Inferior parietal cortex (tissue), 1 donor: Measurements from ENCODE around the gene NAB2.
"Not testable (repeated sequence)": the region's sequence is repeated elsewhere in the genome, so short reads cannot be mapped to it uniquely, and the experiment has no call there.

Source experiments
- DNase-seq: peaks from one replicate; pipeline ENCODE4 v3.0.0-alpha.2; 2016; ENCODE audit errors: extremely low spot score

Gene NAB2

DNA sequence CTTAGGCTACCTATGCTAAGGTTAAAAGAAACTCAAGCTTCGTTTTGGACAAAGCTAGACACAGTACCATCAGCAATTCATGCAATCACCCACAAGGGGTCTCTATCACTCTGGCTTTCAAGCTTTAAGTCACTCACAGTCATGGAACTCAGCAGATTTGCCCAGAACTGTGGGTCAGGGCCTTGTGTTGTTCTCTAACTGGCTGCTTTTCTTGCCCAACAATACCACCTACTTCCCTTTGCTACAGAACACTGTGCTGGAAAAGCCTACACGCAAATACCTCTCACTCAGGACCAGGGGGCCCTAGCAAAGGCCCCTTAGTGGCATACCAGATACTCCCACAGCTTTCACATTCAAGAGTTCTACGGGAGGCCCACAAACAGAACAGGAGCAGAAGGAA is 19.4 kb upstream of the NAB2 start:
- DNase-seq = peak; percentile 90

DNA sequence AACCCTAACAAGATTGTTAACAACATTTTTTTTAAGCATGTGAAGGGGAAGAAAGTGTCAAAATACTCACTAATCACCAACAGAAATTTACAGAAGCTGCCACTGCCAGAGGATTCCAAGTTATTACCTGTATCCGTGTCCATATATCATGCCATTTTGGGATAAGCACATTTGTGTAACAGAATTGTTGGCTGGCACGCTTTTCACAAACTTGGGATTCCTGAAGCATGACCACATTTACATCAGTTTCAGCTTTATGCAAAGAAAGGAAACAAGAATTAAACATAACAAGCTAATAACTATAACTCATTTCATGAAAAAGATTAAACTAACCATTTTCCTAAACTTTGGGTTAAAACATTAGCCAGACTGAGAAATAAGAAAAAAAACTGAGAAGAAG is 16.3 kb upstream of the NAB2 start:
- no peak for DNase-seq

DNA sequence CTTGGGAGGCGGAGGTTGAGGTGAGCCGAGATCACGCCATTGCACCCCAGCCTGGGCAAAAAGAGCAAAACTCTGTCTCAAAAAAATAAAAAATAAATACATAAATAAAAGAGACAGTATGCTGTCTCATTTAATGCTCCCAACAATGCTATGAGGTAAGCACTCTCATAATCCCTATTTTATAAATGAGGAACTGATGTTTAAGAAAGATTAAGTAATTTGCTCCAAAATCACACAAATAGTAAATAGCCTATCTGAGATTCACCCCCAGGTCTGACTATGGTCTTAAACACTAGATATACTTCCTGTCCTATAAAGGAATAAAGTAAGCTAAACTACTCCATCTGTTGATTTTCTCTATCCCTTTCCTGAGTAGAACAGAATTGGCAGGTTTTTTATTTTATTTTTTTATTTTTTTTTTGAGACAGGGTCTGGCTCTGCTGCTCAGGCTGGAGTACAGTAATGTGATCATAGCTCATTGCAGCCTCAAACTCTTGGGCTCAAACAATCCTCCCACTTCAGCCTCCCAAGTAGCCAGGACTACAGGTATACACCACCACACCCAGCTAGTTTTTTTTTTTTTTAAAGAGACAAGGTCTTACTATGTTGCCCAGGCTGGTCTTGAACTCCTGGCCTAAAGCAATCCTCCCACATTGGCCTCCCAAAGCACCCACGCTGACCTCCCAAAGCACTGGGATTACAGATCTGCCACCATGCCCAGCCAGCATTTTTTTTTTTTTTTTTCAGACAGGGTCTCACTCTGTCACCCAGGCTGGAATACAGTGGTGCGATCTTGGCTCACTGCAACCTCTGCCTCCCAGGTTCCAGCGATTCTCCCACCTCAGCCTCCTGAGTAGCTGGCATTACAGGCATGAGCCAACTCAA is 15.1 kb upstream of the NAB2 start:
- not testable (repeated sequence) for DNase-seq

DNA sequence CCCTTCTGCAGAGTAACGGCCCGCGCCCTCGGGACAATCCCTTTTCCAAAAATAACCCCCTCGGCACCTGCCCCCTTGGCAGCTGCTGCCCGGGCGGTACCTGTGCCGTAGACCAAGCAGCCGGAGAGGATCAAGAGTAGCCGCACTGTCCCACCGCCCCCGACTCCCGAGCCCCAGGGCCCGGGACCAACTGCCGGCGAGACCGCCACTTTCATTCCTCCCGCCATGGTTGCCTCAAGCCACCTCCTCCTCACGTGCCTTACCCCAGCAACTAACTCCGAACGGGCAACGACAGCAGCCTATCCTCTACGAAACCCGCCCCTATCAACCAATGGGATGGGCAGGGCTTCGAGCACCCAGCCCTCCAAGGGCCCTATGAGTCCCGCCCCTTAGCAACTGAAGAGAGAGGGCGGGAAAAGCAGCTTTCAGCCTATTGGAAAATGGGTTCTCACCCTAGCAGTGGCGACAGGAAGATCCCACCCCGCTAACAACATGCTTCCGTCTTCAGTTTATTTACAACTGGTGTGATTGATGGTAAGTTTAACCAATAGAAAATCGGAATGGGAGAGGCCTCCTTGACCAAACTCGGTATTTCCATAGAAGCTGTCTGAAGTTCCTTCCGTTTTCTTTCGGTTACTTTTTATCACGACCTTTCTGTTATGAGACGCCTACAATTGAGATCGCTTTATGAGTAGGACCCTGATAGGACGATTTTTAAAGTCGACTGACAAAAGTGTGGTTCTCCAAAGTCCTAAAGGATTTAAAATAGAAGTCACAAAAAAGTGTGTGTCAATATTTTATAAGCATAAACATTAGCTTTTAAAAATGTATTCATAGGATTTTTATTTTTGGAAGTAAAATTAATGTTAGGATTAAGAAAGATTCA is 10.2 kb upstream of the NAB2 start, which contains the start of gene NEMP1:
NEMP1 (minus strand) TSS at position 273 of the 886 bp plus-strand sequence; CDS start at position 227, 46 bp downstream.
- peak; percentile 100 for DNase-seq

DNA sequence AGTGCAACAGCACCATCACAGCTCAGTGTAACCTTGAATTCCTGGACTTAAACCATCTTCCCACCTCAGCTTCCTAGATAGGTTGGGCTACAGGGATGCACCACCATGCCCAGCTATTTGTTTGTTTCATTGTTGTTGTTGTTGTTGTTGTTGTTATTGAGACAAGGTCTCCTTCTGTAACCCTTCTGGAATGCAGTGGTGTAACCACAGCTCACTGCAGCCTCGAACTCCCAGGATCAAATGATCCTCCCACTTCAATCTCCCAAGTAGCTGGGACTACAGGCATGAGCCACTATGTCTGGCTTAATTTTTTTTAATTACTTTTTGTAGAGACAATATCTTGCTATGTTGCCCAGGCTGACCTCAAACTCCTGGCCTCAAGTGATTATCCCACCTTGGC is 9.1 kb upstream of the NAB2 start:
- no peak for DNase-seq

DNA sequence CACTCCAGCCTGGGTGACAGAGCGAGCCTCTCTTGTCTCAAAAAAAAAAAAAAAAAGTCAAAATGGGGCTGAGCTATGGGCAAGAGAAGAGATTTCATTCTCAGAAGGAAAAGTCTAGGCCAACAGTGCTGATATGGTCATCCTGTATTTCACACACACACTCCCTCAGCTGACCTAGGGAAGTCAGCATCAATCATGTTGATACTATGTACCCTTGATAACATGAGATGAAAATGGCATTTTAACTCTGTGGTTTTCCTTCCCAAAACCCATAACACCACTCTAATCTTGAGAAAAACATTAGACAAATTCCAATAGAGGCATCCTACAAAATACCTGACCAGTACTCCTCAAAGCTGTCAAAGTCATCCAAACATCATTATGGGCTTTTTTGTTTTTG is 8.1 kb upstream of the NAB2 start:
- no peak for DNase-seq

DNA sequence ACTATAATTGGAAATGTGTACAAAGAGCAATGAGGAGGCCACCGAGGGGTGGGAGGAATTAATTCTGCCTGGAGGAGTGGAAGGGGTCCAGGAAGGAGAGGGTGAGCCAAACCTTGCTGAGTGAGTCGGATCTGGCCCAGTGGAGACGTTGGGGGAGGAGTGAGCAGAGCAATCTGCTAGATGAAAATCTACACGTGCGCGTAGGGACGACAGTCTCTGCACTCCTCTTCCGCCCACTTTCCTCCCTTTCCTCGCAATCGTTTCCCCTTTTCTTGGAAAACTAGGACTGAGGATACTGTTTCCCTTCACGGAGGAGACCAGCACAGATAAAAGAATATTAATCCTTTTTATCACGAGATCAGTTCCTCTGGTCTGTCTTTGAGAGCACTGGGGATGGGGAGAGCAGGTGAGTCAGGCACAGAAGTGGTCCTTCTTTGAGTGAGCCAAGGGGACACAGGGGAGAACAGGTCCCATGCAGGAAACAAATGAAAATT is 2.9 kb upstream of the NAB2 start:
- DNase-seq = no peak

DNA sequence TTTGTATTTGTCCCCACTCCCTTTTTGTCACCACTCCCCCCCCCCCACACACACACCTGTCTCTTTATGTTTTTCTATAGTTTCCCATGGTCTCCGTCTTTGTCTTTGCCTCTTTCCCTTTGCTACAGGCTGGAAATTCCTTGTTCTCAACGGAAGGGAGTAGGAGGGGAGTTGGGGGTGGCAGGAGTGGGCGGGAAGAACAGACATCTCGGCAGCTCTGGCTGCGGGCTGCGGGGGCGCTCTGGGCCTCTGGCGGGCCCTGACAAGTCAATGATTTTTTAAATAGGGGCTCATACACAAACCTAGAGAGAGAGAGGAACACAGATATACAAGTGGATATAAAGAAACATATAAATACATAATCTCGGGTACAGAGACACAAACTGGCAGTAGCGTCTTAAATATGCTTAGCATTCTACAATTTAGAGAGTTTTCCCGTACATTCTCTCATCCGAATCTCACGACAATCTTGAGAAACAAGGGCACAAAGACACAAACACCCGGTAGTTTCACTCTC is 2.4 kb upstream of the NAB2 start:
- DNase-seq = no peak

DNA sequence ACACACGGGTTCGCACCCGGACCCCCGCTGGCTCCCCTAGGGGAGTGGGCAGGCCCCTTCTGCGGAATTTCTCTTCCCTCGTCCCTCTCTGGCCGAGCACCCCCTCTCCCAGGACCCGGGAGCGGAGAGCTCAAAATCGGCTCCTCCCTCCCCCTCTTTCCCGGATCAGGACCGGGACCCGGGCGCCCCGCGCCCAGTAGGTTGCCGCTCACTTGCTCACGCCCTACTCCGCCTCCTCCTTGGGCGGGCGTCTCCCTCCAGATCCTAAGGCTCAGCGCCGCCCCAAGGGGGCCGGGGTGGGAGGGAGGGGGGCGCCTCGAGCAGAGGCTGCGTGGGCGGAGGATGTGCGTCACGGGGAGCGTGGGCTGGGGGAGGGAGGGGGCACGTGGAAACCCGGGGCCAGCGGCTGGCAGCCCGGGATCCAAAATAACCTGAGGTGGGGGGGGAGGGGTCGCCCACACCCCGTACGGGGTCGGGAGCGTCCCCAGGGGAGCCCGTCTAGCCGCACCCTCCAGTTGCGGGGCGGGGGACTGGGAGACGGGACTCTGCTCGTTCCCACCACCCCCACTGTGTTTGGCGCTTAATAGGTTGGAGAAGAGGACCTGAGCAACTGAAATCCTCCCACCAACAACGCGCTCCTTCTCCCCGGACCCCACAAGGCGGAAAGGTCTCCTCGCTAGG is 1.8 kb upstream of the NAB2 start:
- no peak for DNase-seq

DNA sequence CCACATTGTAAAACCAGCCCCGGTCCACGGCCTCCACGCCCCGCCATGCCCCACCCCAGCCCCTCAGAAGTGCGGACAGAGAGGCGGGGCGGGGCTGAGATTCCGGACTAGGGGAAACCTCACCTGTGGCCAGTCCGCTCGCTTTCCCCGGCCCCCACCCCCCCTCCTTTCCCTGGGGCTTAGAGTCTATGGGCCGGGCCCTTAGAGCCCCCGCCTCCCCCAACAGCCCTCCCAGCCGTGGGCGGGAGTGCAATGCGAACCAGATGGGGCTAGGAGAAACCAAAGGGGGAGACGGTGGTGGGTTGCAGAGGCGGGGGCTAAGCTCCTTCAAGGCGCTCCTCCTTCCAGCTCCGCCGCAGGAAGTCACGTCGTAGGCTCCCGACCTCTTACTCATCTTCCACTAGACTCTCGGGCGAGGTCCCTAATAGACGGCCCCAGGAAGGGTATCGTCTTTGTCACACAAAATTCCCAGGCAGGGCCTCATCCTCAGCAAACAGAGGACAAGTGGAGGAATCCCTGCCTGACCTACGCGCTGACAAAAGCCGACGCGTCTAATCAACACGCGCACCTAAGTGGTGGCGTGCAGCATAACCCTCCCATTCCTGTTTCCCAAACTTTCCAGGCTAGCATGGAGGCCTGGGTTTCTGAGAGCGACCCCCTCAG is 1.1 kb upstream of the NAB2 start:
- DNase-seq = no peak

DNA sequence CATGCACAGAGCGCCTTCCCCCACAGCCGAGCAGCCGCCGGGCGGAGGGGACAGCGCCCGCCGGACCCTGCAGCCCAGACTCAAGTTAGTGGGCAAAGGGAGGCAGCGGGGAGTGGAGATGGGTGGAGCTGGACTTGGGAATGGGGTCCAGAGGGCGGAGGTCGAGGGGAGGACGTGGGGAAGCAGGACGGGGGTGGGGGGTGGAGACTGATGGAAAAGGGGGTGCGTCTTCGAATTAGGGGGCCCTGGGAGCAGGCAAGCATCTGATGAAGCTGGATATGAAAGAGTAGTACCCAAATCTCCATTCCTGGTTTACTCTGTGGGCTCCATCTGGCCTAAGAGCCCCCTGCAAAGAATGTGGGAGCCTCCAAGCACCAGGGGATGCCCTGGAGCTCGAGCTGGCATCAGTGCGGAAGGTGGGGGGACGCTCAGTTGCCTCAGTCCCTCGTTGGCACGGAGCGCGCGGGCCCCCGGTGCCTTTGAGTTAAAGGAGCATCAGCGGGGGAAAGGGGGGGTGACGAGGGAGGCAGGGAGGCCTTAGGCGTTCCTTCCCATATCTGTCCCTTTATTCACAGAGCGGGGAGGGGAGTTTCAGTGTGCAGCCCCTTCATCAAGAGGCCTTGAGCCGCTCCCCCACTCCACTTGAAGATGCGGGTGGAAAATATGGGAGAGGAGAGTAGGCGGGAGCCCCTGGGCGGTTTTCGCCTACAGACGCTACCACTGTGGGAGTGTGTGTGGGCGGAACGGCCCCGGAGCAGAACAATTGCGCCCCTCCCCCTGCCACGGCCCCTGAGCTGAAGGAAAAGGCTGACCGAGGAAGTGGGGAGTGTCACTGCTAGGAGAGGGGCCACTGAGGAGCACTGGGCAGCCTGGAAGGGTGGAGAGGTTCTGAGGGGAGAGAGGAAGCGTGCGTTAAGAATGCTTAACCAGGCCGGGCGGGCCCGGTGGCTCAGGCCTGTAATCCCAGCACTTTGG is 644 bp downstream of the NAB2 start:
- DNase-seq = peak; percentile 36

DNA sequence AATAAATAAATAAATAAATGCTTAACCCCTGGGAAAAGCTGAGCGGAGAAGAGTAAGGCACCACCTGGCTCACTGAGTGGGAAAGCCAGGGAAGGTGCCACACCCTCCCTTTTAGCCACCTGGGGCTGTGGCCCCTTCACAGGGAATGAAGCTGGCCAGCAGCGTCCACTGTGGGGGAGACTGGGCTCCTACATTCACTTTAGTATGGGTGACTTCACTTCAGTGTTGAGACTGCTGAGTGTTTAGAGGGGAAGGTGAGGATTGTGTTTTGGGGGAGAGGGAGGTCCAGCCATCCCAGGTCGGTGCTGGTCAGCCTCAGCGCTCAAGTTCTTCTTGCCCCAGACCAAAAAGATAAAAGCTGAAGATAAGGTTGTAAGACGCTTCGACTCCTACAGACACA is 1.6 kb downstream of the NAB2 start:
- no peak for DNase-seq

DNA sequence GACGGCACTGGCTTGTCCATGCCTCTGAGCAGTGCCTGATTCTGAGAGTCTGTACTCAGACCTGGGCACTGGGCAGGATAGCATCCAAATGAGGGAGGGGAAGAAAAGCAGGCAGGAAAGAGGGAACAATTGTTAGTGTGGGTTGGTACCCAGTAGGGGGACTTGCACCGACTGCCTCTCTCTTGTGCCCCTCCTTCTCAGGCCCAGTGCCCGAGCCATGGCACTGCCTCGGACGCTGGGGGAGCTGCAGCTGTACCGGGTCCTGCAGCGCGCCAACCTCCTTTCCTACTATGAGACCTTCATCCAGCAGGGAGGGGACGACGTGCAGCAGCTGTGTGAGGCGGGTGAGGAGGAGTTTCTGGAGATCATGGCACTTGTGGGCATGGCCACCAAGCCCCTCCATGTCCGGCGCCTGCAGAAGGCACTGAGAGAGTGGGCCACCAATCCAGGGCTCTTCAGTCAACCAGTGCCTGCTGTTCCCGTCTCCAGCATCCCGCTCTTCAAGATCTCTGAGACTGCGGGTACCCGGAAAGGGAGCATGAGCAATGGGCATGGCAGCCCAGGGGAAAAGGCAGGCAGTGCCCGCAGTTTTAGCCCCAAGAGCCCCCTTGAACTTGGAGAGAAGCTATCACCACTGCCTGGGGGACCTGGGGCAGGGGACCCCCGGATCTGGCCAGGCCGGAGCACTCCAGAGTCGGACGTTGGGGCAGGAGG is 2.2 kb downstream of the NAB2 start:
- DNase-seq = peak; percentile 51

DNA sequence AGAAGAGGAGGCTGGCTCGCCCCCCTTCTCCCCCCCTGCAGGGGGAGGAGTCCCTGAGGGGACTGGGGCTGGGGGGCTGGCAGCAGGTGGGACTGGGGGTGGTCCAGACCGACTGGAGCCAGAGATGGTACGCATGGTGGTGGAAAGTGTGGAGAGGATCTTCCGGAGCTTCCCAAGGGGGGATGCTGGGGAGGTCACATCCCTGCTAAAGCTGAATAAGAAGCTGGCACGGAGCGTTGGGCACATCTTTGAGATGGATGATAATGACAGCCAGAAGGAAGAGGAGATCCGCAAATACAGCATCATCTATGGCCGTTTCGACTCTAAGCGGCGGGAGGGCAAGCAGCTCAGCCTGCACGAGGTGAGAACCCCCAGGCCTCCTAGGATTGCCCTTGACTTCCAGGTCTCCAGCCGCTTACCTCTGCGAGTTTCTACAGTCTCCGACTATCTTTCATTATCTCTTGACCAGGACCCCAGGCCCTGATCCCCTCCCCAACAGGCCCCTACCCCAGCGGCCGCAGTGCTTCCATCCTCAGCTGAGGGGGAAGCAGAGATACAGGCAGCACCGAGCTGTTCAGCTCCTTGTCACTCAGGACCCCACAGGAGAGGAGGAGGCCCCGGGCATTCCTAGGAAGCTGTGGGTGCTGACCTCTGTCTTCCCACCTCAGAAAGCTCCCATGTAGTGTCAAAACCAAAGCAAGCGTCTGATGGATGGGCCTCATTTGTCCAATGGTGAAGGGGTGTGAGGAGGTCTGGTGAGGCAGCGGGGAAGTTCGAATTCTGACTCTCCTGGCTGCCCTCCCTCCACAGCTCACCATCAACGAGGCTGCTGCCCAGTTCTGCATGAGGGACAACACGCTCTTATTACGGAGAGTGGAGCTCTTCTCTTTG is 3.0 kb downstream of the NAB2 start:
- no peak for DNase-seq

DNA sequence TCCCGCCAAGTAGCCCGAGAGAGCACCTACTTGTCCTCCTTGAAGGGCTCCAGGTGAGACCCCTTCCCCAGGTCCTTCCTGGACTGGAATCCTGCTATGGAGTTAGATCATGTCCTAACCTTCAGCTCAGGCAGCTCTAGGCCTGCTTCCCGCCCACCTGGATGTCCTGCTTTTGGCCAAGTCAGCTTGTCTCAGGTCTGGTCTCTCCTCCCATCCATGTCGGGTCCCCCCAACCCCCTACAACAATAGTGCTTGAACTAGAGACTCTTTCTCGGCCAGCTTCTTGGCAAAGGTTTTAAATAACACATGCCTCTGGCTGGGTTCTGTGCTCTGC is 3.6 kb downstream of the NAB2 start:
- no peak for DNase-seq

DNA sequence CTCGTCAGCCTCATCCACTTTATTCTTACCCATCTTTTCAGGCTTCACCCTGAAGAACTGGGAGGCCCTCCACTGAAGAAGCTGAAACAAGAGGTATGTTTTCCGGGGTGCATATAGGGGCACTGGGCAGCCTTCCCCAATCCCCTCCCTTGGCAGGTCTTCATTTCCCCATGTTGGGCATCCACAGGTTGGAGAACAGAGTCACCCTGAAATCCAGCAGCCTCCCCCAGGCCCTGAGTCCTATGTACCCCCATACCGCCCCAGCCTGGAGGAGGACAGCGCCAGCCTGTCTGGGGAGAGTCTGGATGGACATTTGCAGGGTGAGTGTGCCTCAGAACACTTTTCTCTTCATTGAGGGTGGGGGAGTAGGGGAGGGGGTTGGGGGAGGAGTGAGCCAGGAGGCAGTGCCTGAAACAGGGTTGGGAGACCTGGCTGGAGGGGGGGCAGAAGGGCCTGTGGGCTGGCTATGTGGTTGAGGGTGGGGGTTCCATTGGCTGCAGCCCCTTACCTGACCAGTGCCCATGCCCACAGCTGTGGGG is 4.0 kb downstream of the NAB2 start:
- DNase-seq = no peak

DNA sequence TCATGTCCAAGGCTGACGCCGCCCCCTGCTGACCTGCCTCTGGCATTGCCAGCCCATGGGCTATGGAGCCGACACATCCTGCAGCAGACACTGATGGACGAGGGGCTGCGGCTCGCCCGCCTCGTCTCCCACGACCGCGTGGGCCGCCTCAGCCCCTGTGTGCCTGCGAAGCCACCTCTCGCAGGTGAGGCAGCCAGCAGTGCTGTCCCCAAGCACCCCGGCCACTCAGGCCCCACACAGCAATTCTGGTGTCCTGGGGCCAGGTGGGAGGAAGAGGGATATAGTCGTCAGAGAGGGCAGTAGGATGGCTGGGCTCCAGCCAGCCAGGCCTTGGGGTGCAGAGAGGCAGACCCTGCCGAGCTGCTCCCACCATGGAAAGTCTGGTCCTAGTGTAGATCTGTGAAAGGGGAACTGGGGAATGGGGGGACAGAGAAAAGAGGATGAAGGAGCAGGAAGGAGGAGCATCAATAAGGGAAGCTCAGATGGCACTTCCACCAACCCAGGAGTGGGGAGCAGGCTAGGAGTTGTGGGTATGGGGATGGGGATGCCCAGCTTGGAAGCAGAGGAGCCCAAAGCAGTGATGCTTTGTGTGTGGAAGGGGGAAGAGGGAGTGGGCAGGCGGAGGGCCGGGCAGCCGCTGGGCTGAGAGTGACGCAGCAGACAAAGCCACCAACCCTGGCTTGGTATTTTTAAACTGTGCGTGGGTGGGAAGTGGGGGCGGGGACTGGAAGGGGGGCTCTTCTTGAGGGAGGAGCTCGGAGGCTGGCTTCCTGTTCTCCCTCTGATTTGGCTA is 4.7 kb downstream of the NAB2 start:
- DNase-seq = no peak
